Measurements from ENCODE around the gene ACO1. TPM values are rescaled to one million over a fixed set of nuclear protein-coding genes. Genes with fewer than 3 reads are reported as not detected.

The ACO1 gene
- total RNA-seq, 1 donor from 2014 or later = 44.3 TPM

GRCh38 chr9:32487981-32488380, 103.5 kb downstream of the ACO1 start:
- no peak for DNase-seq (ENCODE audit: low spot score)

- no peak for DNase-seq (ENCODE audit: low spot score)
These were observed 106.2 kb downstream of the ACO1 start for GRCh38 chr9:32490601-32491000.

- no peak for DNase-seq (ENCODE audit: low spot score)
These were observed 113.5 kb downstream of the ACO1 start for GRCh38 chr9:32497921-32498320.

GRCh38 chr9:32500768-32501167, 116.3 kb downstream of the ACO1 start:
- no peak for DNase-seq (ENCODE audit: low spot score)

GRCh38 chr9:32501868-32502267, 117.4 kb downstream of the ACO1 start:
- no peak for DNase-seq (ENCODE audit: low spot score)

GRCh38 chr9:32502464-32502863, 118.0 kb downstream of the ACO1 start:
- DNase-seq (ENCODE audit: low spot score) = no peak

GRCh38 chr9:32503008-32503407, 118.6 kb downstream of the ACO1 start:
- DNase-seq (ENCODE audit: low spot score) = no peak

Other genes with a start within 250 kb of the ACO1 start
- 8.4 TPM for gene RIGI, start 141.6 kb downstream of the ACO1 start, total RNA-seq (ENCODE audit: insufficient read depth, low replicate concordance)
- gene SMIM27, start 167.7 kb downstream of the ACO1 start, total RNA-seq (ENCODE audit: insufficient read depth, low replicate concordance) = not detected
- gene TOPORS, start 167.9 kb downstream of the ACO1 start, total RNA-seq (ENCODE audit: insufficient read depth, low replicate concordance) = 33.9 TPM
- gene NDUFB6, start 188.5 kb downstream of the ACO1 start, total RNA-seq (ENCODE audit: insufficient read depth, low replicate concordance) = 14.0 TPM

Measured in umbilical cord (tissue), 2 donors.